HG03139 (cell line): ENCODE results near the gene TMEM229B.
"Not testable (repeated sequence)": the region's sequence is repeated elsewhere in the genome, so short reads cannot be mapped to it uniquely, and the experiment has no call there.

Source experiments
- ATAC-seq: cut with Tn5 transposase; IDR thresholded peaks from one replicate; pipeline ENCODE4 v1.9.1; 2021; ENCODE audit not compliant: unreplicated experiment

TMEM229B gene

DNA sequence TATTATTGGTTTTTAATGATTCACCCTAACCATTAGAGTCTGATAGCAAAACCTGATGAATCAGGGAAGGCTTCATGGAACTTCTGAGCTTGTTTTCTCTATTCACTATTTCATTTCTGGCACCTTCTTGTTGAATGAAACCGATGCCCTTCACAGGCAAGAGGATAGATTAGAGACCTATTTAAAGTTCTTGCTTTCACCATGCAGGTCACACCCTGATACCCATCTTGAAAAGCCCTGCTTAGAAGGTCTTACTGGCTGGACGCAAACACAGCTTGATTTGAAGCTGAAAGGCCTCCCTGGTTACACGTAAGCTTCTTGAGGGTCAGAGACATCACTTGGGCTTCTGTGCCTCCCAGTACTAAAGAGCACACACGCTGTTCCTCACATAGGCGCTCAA, 29.2 kb downstream of the TMEM229B start:
- ATAC-seq: no peak

GRCh38 chr14:67457782-67458181, 30.7 kb downstream of the TMEM229B start:
- ATAC-seq: no peak

DNA sequence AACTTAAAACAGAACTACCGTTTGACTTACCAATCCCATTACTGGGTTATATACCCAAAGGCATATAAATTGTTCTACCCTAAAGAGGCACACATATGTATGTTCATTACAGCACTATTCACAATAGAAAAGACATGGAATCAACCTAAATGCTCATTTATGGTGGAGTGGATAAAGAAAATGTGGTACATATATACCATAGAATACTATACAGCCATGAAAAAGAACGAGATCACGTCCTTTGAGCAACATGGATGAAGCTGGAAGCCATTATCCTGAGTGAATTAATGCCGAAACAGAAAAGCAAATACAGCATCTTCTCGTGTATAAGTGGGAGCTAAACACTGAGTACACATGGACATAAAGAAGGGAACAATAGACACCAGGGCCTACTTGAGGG, 31.8 kb downstream of the TMEM229B start:
- ATAC-seq: no peak

DNA sequence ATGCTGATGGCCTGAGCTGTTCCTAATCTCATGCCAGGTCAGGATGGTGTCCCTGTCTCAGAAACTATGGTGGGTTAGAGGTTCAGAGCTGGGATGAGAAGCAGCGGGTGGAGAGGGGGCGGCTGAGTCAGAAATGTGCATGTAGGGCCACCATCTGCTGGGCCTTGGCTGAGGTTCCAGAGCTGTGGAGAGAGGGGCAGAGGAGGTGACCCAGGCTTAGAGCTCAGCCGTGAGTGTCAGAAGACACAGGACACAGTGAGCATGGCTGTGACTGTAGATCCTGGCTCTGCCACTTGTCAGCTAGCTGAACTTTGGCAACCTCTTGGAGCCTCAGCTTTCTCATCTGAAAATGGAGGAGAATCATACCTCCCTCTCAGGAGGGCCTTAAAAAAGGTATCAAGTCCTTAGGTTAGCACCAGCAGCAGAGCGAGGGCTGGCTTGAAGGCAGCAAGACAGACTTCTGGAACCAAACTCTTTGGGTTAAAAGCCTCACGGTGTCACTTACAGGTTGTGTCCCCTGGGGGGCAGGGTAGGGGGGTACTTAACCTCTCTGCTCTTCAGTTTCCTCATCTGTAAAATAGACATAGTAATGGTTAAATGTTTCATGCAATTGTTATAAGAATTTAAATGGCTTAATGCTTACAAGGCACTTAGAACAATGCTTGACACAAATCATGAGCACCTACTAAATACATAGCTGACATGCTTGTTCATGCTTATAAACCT, 34.8 kb downstream of the TMEM229B start:
- ATAC-seq: no peak

DNA sequence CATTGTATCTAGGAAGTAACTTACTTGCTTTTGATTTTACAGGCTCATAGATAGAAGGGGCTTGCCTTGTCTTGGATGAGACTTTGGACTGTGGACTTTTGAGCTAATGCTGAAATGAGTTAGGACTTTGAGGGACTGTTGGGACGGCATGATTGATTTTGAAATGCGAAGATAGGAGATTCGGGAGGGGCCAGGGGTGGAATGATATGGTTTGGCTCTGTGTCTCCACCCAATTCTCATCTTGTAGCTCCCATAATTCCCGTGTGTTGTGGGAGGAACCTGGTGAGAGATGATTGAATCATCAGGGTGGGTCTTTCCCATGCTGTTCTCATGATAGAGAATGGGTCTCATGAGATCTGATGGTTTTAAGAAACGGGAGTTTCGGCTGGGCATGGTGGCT, 36.9 kb downstream of the TMEM229B start:
- ATAC-seq: not testable (repeated sequence)

- ATAC-seq: no peak
Measured at GRCh38 chr14:67449096-67449495, 39.4 kb downstream of the TMEM229B start.

GRCh38 chr14:67447033-67447381, 41.5 kb downstream of the TMEM229B start:
- ATAC-seq: no peak

- ATAC-seq: no peak
Measured at GRCh38 chr14:67446371-67447032, 42.0 kb downstream of the TMEM229B start.

GRCh38 chr14:67444395-67444794, 44.1 kb downstream of the TMEM229B start:
- no peak for ATAC-seq

DNA sequence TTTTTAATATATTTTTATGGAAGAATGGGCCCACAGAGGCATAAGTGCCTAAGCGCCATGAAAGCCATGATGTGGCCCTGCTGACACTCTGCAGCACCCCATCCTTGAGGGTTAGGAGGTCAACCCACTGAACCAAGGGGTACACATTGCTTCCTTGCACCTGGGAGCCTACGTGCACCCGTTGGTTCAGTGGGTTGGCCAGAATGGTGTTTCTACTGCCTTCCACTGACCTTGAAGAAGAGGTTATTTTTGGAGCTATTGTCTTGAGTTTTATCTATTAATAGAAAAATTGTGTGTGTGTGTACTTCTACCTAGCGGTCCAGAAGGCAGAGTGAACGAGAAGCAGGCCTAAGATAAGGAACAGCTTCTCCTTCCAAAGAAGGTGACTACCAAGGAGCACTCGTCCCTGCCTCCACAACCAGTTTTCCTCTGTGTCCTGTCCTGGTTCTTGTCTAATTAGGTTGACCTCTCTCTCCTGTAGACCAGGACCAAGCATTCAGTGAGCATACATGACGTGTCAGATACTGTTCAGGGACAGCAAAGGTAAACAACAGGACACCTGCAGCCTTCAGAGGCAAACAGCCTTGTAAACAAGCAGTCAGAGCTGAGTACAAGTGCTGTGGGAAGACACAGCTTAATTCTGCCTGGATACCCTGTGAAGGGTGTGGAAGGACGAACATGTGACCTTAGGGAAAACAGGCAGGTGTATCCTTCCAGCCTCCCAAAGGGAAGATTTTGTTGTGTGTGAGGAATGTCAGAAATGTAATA, 46.2 kb downstream of the TMEM229B start:
- ATAC-seq: no peak

DNA sequence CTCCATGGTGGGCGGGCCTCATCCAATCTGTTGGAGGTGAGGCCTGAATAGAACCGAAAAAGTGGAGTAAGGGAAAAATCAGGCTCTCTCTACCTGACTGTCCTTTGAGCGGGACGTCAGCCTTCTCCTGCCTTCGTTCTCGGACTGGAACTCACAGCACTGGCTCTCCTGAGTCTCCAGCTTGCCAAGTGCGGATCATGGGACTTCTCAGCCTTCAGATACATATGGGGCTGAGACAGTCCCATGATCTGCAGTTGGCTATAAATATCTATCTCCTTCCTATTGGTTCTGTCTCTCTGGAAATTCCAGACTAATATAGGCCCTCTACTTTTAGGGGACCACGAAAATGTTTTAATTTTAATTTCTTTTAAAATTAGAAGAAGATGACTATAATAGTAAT, 46.8 kb downstream of the TMEM229B start:
- no peak for ATAC-seq

GRCh38 chr14:67441256-67441655, 47.3 kb downstream of the TMEM229B start:
- ATAC-seq: no peak

DNA sequence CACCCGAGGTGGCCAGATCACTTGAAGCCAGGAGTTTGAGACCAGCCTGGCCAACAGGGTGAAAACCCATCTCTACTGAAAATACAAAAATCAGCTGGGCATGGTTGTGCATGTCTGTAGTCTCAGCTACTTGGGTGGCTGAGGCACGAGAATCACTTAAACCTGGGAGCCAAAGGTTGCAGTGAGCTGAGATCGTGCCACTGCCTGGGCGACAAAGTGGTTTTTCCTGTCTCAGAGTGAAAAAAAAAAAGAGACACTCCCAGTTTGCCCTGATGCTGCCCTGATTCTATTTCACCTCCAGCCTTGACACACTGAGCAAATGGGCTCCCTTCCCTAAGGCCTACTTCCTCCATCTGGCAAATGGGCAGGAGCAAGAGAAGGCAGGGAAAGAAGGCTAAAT, 48.0 kb downstream of the TMEM229B start:
- ATAC-seq: no peak

GRCh38 chr14:67438969-67439368, 49.6 kb downstream of the TMEM229B start:
- ATAC-seq: no peak

DNA sequence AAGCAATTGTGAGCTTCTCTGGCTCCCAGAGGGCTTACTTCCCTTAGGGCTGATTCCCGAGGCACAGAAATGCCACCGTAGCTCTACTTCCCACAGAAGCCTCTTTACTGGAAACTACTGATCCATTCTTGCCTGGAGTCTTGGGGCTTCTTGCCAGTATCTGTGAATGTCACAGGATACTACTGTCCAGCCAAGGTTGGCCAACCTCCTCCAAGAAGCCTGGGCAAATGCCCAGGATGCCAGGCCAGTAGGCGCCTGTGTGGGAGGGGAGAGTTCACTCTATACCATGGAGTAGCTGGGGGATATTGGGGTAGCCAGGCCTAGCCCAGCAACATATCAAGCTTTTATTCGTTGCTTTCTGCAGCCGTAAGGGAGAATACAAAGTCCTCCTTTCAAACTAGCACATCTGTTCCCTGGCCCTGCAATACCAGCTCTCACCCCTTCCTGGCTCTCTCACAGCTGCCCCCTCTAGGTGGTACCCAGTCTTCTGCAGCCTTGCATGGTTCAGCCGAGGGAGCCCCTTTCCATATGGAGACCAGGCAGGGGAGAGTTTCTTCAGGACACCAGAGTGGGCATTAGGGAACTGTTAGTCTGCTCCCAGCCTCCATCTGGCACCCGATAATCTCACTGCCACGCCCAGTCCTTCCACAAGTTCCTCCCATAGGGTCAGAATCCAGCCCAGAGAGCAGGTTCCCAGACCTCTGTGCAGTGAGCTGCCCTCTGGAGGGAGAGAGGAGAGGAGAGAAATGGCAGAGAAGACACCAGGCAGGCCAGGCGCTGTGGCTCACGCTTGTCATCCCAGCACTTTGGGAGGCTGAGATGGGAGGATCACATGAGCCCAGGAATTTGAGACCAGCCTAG, 52.3 kb downstream of the TMEM229B start:
- no peak for ATAC-seq

DNA sequence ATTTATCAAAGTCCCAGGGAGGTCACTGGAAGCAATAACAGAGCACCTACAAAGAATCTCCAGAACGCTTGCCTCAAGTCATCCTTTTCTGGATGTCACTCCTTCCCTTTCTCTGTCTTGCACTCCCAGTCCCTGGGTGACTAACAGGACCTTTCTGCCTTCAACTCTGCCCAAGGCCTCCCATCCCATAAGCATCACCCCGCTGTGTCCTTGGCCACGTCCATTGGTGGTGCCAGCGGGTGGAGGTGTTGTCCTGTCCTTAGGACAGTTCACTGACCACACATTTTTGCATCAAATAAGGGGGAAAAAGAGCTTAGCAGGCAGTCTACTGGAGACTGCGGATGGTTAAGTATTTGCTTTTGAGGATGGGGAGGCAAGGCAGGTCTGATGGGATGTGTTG, 52.9 kb downstream of the TMEM229B start:
- no peak for ATAC-seq

DNA sequence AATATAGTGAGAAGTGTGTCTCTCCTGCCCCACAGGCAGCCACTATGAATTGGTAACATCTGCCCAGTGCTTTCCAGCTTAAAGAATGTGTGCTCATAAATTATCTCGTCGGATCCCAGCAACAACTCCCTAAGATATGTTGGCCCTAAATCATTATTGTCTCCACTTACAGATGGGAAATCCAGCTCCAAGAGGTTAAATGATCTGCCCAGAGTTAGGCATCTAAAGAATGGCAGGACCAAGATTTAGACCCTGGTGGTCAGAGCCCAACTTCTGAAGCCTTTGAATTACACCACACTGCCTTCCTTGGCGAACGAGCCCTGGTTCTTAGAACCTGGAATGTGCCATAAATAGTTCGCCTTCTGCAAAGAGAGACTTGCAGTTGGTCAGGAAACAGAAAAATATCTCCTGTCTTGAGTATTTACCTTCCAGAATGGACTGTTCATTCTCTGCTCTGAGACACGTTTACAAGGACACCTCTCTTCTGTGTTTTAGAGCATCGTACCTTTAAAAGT, 56.4 kb downstream of the TMEM229B start:
- no peak for ATAC-seq

DNA sequence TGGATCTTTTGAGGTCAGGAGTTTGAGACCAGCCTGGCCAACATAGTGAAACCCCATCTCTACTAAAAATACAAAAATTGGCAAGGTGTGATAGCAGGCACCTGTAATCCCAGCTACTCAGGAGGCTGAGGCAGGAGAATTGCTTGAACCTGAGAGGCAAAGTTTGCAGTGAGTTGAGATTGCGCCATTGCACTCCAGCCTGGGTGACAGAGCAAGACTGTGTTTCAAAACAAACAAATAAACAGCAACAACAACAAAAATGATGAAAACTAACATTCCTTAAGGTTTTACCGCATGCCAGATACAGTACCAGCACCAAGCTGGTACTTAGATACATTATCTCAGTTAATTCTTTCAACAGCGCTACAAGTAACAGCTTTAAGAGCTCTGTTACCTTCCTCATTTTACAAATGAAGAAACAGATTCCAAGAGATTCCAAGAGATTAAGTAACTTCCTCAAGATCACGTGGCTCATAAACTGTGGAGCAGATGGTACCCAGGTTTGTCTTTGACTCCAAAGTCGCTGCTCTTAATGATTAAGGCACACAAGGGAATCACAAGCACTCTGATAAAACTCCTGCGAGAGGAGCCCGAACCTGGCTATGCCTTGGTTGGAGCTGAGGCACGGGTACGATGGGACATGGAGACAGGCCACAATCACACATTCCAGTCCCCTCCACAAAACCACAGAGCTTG, 58.9 kb downstream of the TMEM229B start:
- no peak for ATAC-seq

DNA sequence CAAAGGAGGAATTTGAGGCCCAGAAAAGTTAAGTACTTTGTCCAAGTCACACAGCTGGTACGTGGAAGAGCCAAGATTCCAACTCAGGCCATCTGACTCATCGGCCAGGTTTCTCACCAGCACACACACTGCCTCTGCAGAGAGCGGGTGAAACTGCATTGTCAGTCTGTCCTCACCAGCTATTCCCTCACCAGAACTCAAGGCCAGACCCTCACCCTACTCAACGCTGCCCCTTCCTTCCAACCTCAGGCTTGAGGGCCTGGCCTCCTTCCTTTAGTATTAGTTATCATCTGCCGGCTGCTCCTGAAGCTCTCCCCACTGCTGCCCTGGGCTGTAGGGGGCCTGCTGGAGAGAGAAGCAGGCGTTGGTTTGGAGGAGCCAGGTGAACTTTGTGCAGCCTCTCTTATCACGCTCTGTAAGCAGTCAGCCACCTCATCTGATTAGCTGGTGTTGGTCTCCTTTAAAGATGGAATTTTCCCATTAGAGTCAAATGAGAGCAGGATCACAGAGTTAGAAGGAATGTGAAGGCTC, 60.0 kb downstream of the TMEM229B start:
- ATAC-seq: no peak

DNA sequence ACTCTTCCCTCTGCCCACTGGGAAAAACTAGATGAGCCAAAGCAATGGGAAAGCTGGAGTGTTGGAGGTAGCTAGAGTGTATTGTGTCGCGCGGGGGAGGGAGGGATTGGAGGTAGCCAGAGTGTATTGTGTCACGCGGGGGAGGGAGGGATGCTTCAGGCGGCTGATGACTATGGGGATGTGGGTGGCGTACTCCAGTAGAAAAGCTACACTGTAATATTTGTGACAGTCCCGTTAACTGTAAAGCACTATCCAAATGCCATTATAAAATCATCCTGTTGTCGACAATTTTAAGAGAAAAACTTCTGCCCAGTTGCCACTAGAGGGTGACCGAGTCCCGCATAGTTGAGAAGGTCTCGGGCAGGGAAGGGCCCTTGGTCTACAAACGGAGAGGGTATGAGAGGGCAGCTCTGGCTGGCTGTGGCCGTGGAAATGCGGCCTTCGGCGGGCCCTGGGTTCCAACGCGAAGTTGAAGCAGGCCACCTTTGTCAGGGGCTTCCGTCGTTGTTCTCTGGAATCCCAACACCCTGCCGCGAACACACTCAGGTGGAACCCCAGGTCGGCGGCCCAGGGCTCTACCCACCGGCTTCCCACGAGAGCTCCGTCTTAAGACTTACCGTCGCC, 61.4 kb downstream of the TMEM229B start:
- no peak for ATAC-seq
